ENCODE measurements around the gene FGD4. TPM values are rescaled to one million over a fixed set of nuclear protein-coding genes. Genes with fewer than 3 reads are reported as not detected.
"Not testable (repeated sequence)": the region's sequence is repeated elsewhere in the genome, so short reads cannot be mapped to it uniquely, and the experiment has no call there.

Gene FGD4
- total RNA-seq, 1 experiment from 2014 or later: 4.2 TPM

DNA sequence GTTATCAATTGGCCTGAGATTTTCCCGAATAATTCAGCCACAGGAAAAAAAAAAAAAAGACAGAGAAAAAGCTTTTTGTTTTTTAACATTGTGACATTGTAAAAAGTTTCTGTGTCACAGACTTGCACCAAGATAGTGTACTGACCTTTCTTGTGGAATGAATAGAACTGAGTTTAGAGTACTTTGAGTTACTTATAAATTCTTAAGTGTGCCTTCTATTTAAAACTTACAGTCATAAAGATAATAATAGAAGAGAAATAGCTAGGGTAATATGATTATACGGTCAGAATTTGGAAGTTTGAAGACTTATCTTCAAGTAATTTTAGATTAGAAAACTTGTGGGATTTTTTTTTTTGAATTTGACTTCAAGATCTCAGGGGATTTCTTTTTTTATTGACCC is 88.8 kb downstream of the FGD4 start:
- DNase-seq (ENCODE audit: extremely low read depth, low read depth): no peak

DNA sequence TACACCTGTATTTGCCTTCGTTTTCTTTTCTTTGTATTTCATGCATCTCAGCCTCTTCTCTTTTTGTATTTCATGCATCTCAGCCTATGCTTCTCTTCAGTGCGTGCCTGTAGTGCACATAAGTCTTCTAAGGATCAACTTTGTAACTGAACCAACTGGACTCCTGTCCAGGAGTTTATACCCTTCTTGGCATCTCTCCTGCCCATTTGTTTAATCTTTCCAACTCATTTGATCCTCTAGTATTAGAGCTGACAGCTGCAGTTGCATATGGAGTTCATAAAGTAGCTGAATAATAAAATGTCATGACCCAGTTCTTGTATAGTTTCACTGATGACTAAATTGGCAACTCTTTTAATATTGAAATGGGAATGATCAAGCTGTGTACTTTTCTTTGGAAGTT is 89.7 kb downstream of the FGD4 start:
- no peak for DNase-seq (ENCODE audit: extremely low read depth, low read depth)

- DNase-seq (ENCODE audit: extremely low read depth, low read depth): no peak
Measured at GRCh38 chr12:32490801-32491200, 91.4 kb downstream of the FGD4 start.

DNA sequence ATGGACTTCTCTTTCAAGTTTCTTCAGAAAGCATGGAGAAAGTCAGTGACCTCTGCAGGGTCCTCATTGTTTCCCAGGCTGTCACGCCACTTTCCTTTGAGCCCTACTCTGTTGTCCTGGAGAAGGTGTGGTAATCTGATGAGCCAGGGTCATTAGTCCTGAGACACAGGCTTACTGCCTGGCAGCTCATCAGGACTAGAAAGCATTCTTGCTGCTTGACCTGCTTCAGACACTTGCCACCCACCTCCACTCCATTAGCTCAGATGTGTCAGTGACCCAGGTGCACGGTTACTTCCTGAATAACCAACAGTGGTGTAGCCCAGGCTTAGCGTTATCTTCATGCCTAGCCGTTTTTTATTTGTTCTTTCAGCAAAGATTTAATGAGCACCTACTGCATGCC is 93.9 kb downstream of the FGD4 start:
- no peak for DNase-seq (ENCODE audit: extremely low read depth, low read depth)

DNA sequence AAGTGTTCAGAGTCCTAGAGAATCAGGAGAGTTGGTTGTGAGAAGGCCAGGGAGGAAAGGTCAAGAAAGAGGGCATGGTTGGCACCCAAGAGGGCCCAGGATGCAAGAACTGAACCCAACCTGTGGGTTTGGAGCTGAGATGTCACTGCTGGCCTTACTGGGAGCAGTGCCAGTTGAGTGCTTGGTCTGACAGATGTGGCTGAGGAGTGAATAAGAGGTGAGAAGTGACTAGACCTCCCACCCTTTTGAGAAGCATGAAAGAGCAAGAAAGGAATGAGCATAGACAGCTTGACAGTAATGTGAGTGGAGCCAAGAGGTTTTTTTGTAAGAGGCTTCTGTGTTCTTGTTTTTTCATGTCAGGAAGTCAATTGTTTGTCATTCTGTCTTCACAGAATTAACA is 95.3 kb downstream of the FGD4 start:
- DNase-seq (ENCODE audit: extremely low read depth, low read depth): no peak

DNA sequence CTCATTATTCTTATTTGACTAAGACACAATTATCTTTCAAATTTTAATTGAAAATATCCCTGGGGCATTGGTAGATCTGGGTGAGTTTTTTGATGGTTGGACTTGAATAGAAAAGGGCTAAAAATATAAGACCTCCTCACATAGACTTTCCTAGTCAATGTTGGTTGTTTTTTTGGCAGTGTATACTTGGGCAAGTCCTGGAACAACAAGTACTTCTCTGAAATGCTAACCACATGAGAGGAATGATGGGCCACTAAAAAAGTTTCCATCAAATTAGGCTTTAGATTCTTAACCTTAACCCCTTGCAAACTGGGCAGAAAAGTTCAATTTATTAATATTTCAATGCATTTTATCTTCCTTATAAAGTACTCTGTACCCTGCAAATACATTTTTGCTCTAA is 97.6 kb downstream of the FGD4 start:
- DNase-seq (ENCODE audit: extremely low read depth, low read depth): no peak

- no peak for DNase-seq (ENCODE audit: extremely low read depth, low read depth)
Measured at GRCh38 chr12:32497864-32498263, 98.5 kb downstream of the FGD4 start.

GRCh38 chr12:32499048-32499447 is 99.7 kb downstream of the FGD4 start:
- no peak for DNase-seq (ENCODE audit: extremely low read depth, low read depth)

- peak; percentile 30 for DNase-seq (ENCODE audit: extremely low read depth, low read depth)
Measured at GRCh38 chr12:32501835-32502333, 102.5 kb downstream of the FGD4 start.

DNA sequence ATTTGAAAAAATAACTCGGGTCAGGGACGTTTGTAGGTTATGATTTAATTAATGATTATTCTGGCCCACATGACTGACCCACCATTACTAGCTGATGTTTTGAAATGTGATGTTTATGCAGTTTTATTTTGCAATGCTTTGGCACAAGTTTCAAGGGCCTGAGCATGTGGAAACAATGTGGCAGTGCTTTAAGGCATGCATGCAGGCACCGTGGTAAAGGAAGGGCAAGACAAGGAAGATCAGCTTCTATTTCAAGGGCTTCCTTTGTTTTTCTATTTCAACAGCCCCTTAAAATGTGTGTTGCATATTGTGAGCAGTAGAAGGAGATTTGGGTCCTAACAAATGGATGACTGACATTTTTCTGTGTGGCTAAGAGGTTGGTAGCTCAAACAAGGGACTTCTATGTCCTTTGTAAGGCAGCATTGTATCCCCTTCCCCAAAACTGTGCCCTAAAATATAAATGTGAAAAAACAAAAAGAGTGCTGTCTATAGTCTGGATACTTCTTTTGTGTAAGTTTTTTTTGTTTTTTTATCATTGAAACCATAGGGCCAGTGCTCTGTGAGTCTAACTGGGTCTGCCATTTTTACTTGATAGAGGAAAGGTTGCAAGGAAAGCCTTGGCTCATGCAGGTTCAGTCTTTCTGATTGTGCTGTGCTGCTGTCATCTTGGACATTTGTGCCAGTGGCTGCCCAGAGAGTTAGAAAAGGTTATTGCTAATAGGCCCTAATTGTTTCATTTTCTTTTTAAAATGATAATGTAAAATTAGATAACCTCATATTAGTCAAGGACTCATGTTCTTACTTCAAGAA is 103.5 kb downstream of the FGD4 start:
- no peak for DNase-seq (ENCODE audit: extremely low read depth, low read depth)

- DNase-seq (ENCODE audit: extremely low read depth, low read depth): no peak
Measured at GRCh38 chr12:32503730-32504129, 104.4 kb downstream of the FGD4 start.

DNA sequence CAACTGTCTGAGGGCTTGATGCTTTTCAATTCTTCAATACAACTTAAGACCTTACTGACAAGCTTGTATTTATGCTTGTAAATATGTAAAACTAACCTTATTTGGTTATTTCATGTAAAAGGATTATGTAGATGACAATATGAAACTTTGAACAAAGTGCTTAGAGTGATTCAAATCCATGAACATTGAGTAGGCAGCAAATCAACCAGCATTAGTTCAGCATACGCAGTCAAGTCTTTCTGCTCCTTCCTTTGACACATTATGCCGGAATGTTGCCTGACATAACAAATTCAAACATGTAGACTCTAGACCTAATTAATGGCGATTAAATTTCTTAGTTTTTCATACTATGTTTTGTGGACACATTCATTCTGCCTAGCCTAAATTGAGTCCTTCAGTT is 105.2 kb downstream of the FGD4 start:
- no peak for DNase-seq (ENCODE audit: extremely low read depth, low read depth)

GRCh38 chr12:32505067-32505945 is 105.9 kb downstream of the FGD4 start:
- DNase-seq (ENCODE audit: extremely low read depth, low read depth): no peak

- DNase-seq (ENCODE audit: extremely low read depth, low read depth): not testable (repeated sequence)
Measured at GRCh38 chr12:32507096-32507941, 108.0 kb downstream of the FGD4 start.

DNA sequence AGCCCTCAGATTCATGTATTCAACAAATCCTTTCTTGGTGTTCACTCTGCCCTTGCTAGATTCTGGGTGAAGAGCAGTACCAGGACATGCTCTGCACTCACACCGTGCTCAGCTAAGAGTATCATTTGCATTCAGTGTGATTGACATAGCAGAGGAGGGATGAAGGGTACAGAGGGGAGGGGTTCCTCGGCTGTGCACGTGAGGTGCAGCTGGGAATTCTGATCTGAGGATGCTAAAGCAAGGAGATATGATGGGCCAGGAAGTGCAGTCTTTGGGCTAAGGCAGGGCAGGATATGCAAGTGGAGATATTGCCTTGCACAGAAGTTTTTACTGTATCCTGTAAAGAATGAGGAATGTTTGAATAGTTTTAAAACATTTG is 108.6 kb downstream of the FGD4 start:
- no peak for DNase-seq (ENCODE audit: extremely low read depth, low read depth)

- DNase-seq (ENCODE audit: extremely low read depth, low read depth): no peak
Measured at GRCh38 chr12:32508626-32509025, 109.3 kb downstream of the FGD4 start.

DNA sequence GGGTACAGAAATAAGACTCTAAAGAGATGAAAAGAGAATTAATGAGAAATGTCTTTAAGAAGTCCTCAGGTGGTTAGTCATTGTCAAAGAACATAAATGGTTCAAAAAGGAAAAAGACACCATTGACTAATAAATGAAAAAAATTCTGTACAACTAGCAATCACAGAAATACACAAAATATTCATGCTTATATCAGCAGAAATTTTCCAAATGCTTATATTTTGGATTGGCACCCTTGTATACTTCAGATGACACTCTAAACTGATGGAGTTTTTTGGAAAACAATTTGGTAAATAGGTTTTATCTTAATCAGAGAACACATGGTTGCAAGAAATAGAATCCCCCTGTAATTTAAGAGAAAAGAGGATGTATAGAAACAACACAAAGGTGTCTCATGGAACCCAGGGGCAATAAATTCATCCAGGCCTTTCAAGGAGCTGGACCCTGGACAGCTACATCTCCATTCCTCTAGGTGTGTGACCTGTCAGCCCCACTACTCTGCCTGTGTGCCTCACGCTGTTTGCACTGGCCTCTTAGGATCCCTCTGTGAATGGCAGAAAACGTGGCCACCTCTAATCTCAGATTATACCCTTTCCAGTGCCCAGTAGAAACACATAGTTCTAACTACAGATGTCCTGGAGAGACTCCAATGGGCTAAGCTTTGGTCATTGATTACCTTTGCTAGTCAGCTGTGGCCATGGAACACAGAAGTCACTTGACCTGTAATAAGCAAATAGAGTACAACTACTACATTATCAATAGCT is 110.2 kb downstream of the FGD4 start:
- no peak for DNase-seq (ENCODE audit: extremely low read depth, low read depth)

GRCh38 chr12:32511976-32512375 is 112.6 kb downstream of the FGD4 start:
- not testable (repeated sequence) for DNase-seq (ENCODE audit: extremely low read depth, low read depth)

- no peak for DNase-seq (ENCODE audit: extremely low read depth, low read depth)
Measured at GRCh38 chr12:32512379-32512778, 113.0 kb downstream of the FGD4 start.

DNA sequence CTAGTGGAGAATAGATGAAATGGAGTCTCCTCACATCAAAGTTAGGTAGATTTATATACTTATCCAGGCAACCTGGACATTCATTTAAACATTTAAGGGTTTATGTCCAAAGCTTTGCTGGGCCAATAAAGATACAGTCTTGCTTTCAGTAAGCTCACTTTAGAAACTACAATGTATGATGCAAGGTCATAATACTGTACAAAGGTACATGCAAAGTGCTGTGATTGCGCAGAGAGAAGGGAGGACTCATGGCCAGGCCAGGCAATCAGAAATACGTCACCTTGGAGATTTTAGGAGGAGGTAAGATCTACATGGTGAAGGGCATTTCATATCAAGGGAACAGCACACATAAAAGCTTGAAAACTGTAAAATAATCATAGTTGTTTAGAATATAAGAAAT is 113.6 kb downstream of the FGD4 start:
- DNase-seq (ENCODE audit: extremely low read depth, low read depth): no peak
